GM23338 (cell line): ENCODE measurements around the gene PDZD7. TPM values are rescaled to one million over a fixed set of nuclear protein-coding genes. Genes with fewer than 3 reads are reported as not detected.

Experiments
- ATAC-seq: fragments of 200-7000 bp; cut with Tn5 transposase; 3 replicates; pipeline ENCODE4 v1.9.1; 2020
- DNase-seq: peaks from one replicate; pipeline ENCODE4 v3.0.0-alpha.2; 2015; ENCODE audit warnings: low spot score
- H2AFZ ChIP-seq: fragments of 200-600 bp; sonication (generic); 2 replicates; pipeline ENCODE4 v1.8.0; 2016; ENCODE audit warnings: antibody characterized with exemption, mild to moderate bottlenecking, moderate library complexity
- H3F3A ChIP-seq: fragments of 200-600 bp; sonication (generic); replicated peaks from 2 replicates; pipeline ENCODE4 v1.8.0; 2017; ENCODE audit warnings: antibody characterized with exemption, mixed run types, low read depth
- H3K27ac ChIP-seq: fragments of 200-600 bp; sonication (generic); 2 replicates; pipeline ENCODE4 v1.6.1; 2016; ENCODE audit warnings: low read depth
- H3K27me3 ChIP-seq: fragments of 200-600 bp; sonication (generic); 2 replicates; pipeline ENCODE4 v1.8.0; 2016; ENCODE audit warnings: mild to moderate bottlenecking, mixed run types, moderate library complexity; ENCODE audit not compliant: insufficient read depth
- H3K36me3 ChIP-seq: fragments of 200-600 bp; sonication (generic); 2 replicates; pipeline ENCODE4 v1.8.0; 2016; ENCODE audit warnings: mild to moderate bottlenecking; ENCODE audit not compliant: insufficient read depth
- H3K4me1 ChIP-seq: fragments of 200-600 bp; sonication (generic); 2 replicates; pipeline ENCODE4 v1.8.0; 2016; ENCODE audit warnings: mild to moderate bottlenecking, moderate library complexity; ENCODE audit not compliant: insufficient read depth
- H3K4me2 ChIP-seq: fragments of 200-600 bp; sonication (generic); 2 replicates; pipeline ENCODE4 v1.7.1; 2017; ENCODE audit warnings: mixed run types
- H3K4me3 ChIP-seq: fragments of 200-600 bp; sonication (generic); 2 replicates; pipeline ENCODE4 v1.6.1; 2016; ENCODE audit warnings: mixed run types
- H3K79me2 ChIP-seq: fragments of 200-600 bp; sonication (generic); replicated peaks from 2 replicates; pipeline ENCODE4 v1.8.0; 2017; ENCODE audit warnings: mild to moderate bottlenecking; ENCODE audit not compliant: insufficient read depth
- H3K9me2 ChIP-seq: fragments of 200-600 bp; sonication (generic); 2 replicates; pipeline ENCODE4 v1.8.0; 2017; ENCODE audit not compliant: insufficient read depth
- H4K20me1 ChIP-seq: fragments of 200-600 bp; sonication (generic); replicated peaks from 2 replicates; pipeline ENCODE4 v1.8.0; 2017; ENCODE audit warnings: mild to moderate bottlenecking; ENCODE audit not compliant: insufficient read depth
- H3K27ac Mint-ChIP-seq: 2 replicates; pipeline ENCODE4 v1.8.0; 2020; ENCODE audit warnings: inconsistent platforms, mild to moderate bottlenecking, moderate library complexity, mixed read lengths
- H3K27me3 Mint-ChIP-seq: 3 replicates; pipeline ENCODE4 v1.8.0; 2022; ENCODE audit warnings: low read depth, mild to moderate bottlenecking, moderate library complexity, mixed read lengths, inconsistent platforms; ENCODE audit not compliant: insufficient read depth, poor library complexity
- H3K36me3 Mint-ChIP-seq: 3 replicates; pipeline ENCODE4 v1.8.0; 2021; ENCODE audit warnings: low read depth, mild to moderate bottlenecking, inconsistent platforms, moderate library complexity, mixed read lengths
- H3K4me1 Mint-ChIP-seq: 3 replicates; pipeline ENCODE4 v1.8.0; 2020; ENCODE audit warnings: mild to moderate bottlenecking, inconsistent platforms, mixed read lengths
- H3K4me3 Mint-ChIP-seq: 3 replicates; pipeline ENCODE4 v1.8.0; 2021; ENCODE audit warnings: moderate library complexity, mild to moderate bottlenecking, inconsistent platforms, mixed read lengths
- H3K9me3 Mint-ChIP-seq: 3 replicates; pipeline ENCODE4 v1.8.0; 2020; ENCODE audit warnings: moderate library complexity, mild to moderate bottlenecking, inconsistent platforms, mixed read lengths
- CREB1 ChIP-seq: fragments of 250-450 bp; sonication (Bioruptor Pico); IDR thresholded peaks from 2 replicates; pipeline ENCODE4 v1.5.0; 2020; ENCODE audit warnings: low read depth, mild to moderate bottlenecking, moderate library complexity
- CTCF ChIP-seq, 2 experiments: fragments of 200-600 bp in 1 of 2; sonication (generic) in 1 of 2; conservative IDR thresholded peaks; 2 replicates each; pipeline versions ENCODE4 v1.5.1 to v1.6.1; 2016 to 2017; ENCODE audit warnings: antibody characterized with exemption in 2 of 2, low read depth in 2 of 2, mild to moderate bottlenecking in 2 of 2, moderate library complexity in 1 of 2
- ETS1 ChIP-seq: IDR thresholded peaks from 2 replicates; pipeline ENCODE4 v1.6.1; 2016; ENCODE audit warnings: antibody characterized with exemption
- EZH2 ChIP-seq: fragments of 200-600 bp; sonication (generic); IDR thresholded peaks from one replicate; pipeline ENCODE4 v1.8.0; 2017; ENCODE audit warnings: antibody characterized with exemption, mild to moderate bottlenecking, low read depth; ENCODE audit not compliant: unreplicated experiment
- EZH2phosphoT487 ChIP-seq: fragments of 200-600 bp; sonication (generic); IDR thresholded peaks from one replicate; pipeline ENCODE4 v1.8.1; 2018; ENCODE audit warnings: antibody characterized with exemption; ENCODE audit not compliant: unreplicated experiment
- JUNB ChIP-seq: IDR thresholded peaks from one replicate; pipeline ENCODE4 v1.6.1; 2016; ENCODE audit warnings: antibody characterized with exemption; ENCODE audit not compliant: unreplicated experiment
- NANOG ChIP-seq: IDR thresholded peaks from 2 replicates; pipeline ENCODE4 v1.6.1; 2016; ENCODE audit warnings: antibody characterized with exemption, borderline replicate concordance
- POLR2AphosphoS5 ChIP-seq: IDR thresholded peaks from 2 replicates; pipeline ENCODE4 v1.6.1; 2016; ENCODE audit warnings: antibody characterized with exemption, low read depth
- REST ChIP-seq: IDR thresholded peaks from one replicate; pipeline ENCODE4 v1.6.1; 2018; ENCODE audit warnings: antibody characterized with exemption; ENCODE audit not compliant: unreplicated experiment
- STAT1 ChIP-seq: IDR thresholded peaks from one replicate; pipeline ENCODE4 v1.6.1; 2016; ENCODE audit warnings: antibody characterized with exemption; ENCODE audit not compliant: unreplicated experiment
- ZNF114 ChIP-seq: fragments of 250-450 bp; sonication (Bioruptor Pico); IDR thresholded peaks from 2 replicates; pipeline ENCODE4 v1.5.0; 2020; ENCODE audit warnings: mild to moderate bottlenecking, moderate library complexity
- ZNF331 ChIP-seq: fragments of 250-450 bp; sonication (Bioruptor Pico); IDR thresholded peaks from 2 replicates; pipeline ENCODE4 v1.5.0; 2020; ENCODE audit warnings: low read depth, mild to moderate bottlenecking, moderate library complexity
- ZNF462 ChIP-seq: fragments of 250-450 bp; sonication (Bioruptor Pico); IDR thresholded peaks from 2 replicates; pipeline ENCODE4 v1.5.0; 2020; ENCODE audit warnings: mild to moderate bottlenecking, moderate library complexity
- polyA plus RNA-seq: library from polyadenylated mRNA; unstranded; fragments of >200 nt; fragmentation: Nextera tagmentation; extraction: Ambion mirVana; gene quantifications from 2 replicates; pipeline ENCODE4 v1.2.1, GENCODE V29; 2016
- total RNA-seq: library from RNA; depleted of rRNA; stranded (reverse); fragments of >200 nt; shearing (Covaris generic); gene quantifications from 2 replicates; pipeline ENCODE4 v1.2.3, GENCODE V29; 2014

PDZD7 gene
- total and polyA plus RNA-seq, 2 experiments from 2014 or later: 1.7 to 2.3 TPM

GRCh38 chr10:101019440-101019703 is 11.6 kb downstream of the PDZD7 start:
- no peaks in the 10 kb centered on the region; the same call in 2 of the 3 replicates for H3K36me3 Mint-ChIP-seq
- H3K4me1 Mint-ChIP-seq: peaks cover 5% of the 10 kb centered on the region
- Histone ChIP-seq H3K4me2 (peak overlapping the region; percentile 83; the same call in 1 of the 2 replicates), H3K27ac (no peak overlapping the region), H4K20me1 (no peaks in the 10 kb centered on the region), H3K36me3 (no peaks in the 10 kb centered on the region), H3K4me3 (no peak overlapping the region), H3K9me2 (no peaks in the 10 kb centered on the region), H3K79me2 (no peaks in the 10 kb centered on the region), H3K27me3 (peaks cover 61% of the 10 kb centered on the region), H2AFZ (no peak overlapping the region), H3F3A (no peaks in the 10 kb centered on the region), H3K4me1 (peaks cover 9% of the 10 kb centered on the region; the same call in 1 of the 2 replicates)
- TF ChIP-seq ZNF114 (CRISPR knock-in tag) (no peak), POLR2AphosphoS5 (no peak), REST (no peak), JUNB (no peak), ETS1 (no peak), NANOG (no peak), CREB1 (CRISPR knock-in tag) (no peak), CTCF (conservative IDR thresholded peaks at IDR 0.05; ENCODE audit: low read depth in 2 of 2) (no peak), STAT1 (no peak), ZNF331 (CRISPR knock-in tag) (no peak), EZH2phosphoT487 (no peak), ZNF462 (CRISPR knock-in tag) (no peak), EZH2 (no peak)
- peak overlapping the region; percentile 42; the same call in 1 of the 3 replicates for H3K4me3 Mint-ChIP-seq
- H3K27ac Mint-ChIP-seq: no peak overlapping the region
- H3K27me3 Mint-ChIP-seq: peaks cover 57% of the 10 kb centered on the region
- DNase-seq (no peak), ATAC-seq (no peak)
- H3K9me3 Mint-ChIP-seq: no peaks in the 10 kb centered on the region; the same call in 2 of the 3 replicates
